Measurements from ENCODE around the gene FOXN1. TPM values are rescaled to one million over a fixed set of nuclear protein-coding genes. Genes with fewer than 3 reads are reported as not detected.

Gene FOXN1
- total RNA-seq, 3 donors from 2014 or later (not counting 1 experiment from before 2014, with no cell fraction given) = not detected

DNA sequence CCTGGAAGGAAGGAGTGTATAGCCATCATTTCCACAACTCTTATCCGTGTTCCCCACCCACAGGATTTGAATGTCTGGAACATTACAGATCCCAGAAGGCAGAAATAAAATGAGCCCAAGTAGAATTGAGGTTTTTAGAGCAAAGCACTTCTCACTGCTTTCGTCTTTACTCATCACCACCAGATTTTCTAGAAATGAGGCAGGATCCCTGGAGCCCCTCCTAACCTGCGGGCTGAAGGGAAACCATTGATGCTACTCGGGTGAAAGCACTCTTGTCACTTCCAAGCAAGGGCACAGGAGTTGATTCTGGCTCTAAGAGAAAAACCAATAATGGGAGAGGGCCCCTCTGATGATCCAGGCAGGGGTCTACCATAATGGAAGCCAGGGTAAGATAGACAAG, 73.4 kb downstream of the FOXN1 start:
- H3K27me3 ChIP-seq (ENCODE audit: control insufficient read depth, insufficient read depth, low read length) = no peaks in the 10 kb centered on the region
- intact Hi-C loops (cut with micrococcal nuclease) = no loop called here
- WGBS (ENCODE audit: insufficient coverage) = 74% methylated on average over 4 of the region's 4 CpGs
- TF ChIP-seq, protein P1, sequence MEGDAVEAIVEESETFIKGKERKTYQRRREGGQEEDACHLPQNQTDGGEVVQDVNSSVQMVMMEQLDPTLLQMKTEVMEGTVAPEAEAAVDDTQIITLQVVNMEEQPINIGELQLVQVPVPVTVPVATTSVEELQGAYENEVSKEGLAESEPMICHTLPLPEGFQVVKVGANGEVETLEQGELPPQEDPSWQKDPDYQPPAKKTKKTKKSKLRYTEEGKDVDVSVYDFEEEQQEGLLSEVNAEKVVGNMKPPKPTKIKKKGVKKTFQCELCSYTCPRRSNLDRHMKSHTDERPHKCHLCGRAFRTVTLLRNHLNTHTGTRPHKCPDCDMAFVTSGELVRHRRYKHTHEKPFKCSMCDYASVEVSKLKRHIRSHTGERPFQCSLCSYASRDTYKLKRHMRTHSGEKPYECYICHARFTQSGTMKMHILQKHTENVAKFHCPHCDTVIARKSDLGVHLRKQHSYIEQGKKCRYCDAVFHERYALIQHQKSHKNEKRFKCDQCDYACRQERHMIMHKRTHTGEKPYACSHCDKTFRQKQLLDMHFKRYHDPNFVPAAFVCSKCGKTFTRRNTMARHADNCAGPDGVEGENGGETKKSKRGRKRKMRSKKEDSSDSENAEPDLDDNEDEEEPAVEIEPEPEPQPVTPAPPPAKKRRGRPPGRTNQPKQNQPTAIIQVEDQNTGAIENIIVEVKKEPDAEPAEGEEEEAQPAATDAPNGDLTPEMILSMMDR (IDR thresholded peaks at IDR 0.05) = no peak
- Mint-ChIP-seq H3K9me3 (no peaks in the 10 kb centered on the region), H3K4me1 (peaks cover 15 to 17% of the 10 kb centered on the region in 2 donors), H3K36me3 (no peaks in the 10 kb centered on the region), H3K27me3 (ENCODE audit: low read depth in 2 of 2) (no peaks in the 10 kb centered on the region), H3K4me3 (no peak overlapping the region), H3K27ac (no peak overlapping the region)
- no peak overlapping the region for H3K27ac ChIP-seq (ENCODE audit: low read length)
- DNase-seq (no peak), ATAC-seq (no peak)
- peaks cover 6% of the 10 kb centered on the region for H3K36me3 ChIP-seq (ENCODE audit: control insufficient read depth, insufficient read depth, low read length)
- H3K4me3 ChIP-seq (ENCODE audit: low read length) = no peak overlapping the region
- peaks cover 15% of the 10 kb centered on the region for H3K4me1 ChIP-seq (ENCODE audit: control insufficient read depth, insufficient read depth, low read length)
- no peaks in the 10 kb centered on the region for H3K9me3 ChIP-seq (ENCODE audit: control insufficient read depth, insufficient read depth, low read length)

- Mint-ChIP-seq H3K9me3 (no peaks in the 10 kb centered on the region), H3K36me3 (no peaks in the 10 kb centered on the region), H3K27me3 (ENCODE audit: low read depth in 2 of 2) (no peaks in the 10 kb centered on the region), H3K4me1 (peaks cover 13 to 14% of the 10 kb centered on the region in 2 donors), H3K4me3 (no peak overlapping the region), H3K27ac (no peak overlapping the region)
- Histone ChIP-seq H3K4me1 (ENCODE audit: control insufficient read depth, insufficient read depth, low read length) (peaks cover 13% of the 10 kb centered on the region), H3K36me3 (ENCODE audit: control insufficient read depth, insufficient read depth, low read length) (peaks cover 6% of the 10 kb centered on the region), H3K27ac (ENCODE audit: low read length) (no peak overlapping the region), H3K4me3 (ENCODE audit: low read length) (no peak overlapping the region), H3K9me3 (ENCODE audit: control insufficient read depth, insufficient read depth, low read length) (no peaks in the 10 kb centered on the region), H3K27me3 (ENCODE audit: control insufficient read depth, insufficient read depth, low read length) (no peaks in the 10 kb centered on the region)
- ATAC-seq (no peak), DNase-seq (no peak)
- intact Hi-C loops (cut with micrococcal nuclease) = no loop called here
- 100% methylated on average over 1 of the region's 3 CpGs for WGBS (ENCODE audit: insufficient coverage)
- TF ChIP-seq, protein P1 (IDR thresholded peaks at IDR 0.05) = no peak
Observed at GRCh38 chr17:28580959-28581358, 74.8 kb downstream of the FOXN1 start.

- no peak for DNase-seq
- intact Hi-C loops (cut with micrococcal nuclease) = no loop called here
- no peaks in the 10 kb centered on the region for H3K9me3 ChIP-seq (ENCODE audit: control insufficient read depth, insufficient read depth, low read length)
- WGBS (ENCODE audit: insufficient coverage) = 96% methylated on average over 2 of the region's 2 CpGs
- peaks cover 8% of the 10 kb centered on the region for H3K36me3 ChIP-seq (ENCODE audit: control insufficient read depth, insufficient read depth, low read length)
- Mint-ChIP-seq H3K27me3 (ENCODE audit: low read depth in 2 of 2) (no peaks in the 10 kb centered on the region), H3K4me3 (no peak overlapping the region), H3K9me3 (no peaks in the 10 kb centered on the region), H3K27ac (no peak overlapping the region), H3K36me3 (no peaks in the 10 kb centered on the region), H3K4me1 (no peaks in the 10 kb centered on the region)
- H3K4me3 ChIP-seq (ENCODE audit: low read length) = no peak overlapping the region
- no peaks in the 10 kb centered on the region for H3K4me1 ChIP-seq (ENCODE audit: control insufficient read depth, insufficient read depth, low read length)
- TF ChIP-seq, protein P1 (IDR thresholded peaks at IDR 0.05) = no peak
- H3K27me3 ChIP-seq (ENCODE audit: control insufficient read depth, insufficient read depth, low read length) = no peaks in the 10 kb centered on the region
- H3K27ac ChIP-seq (ENCODE audit: low read length) = no peak overlapping the region
- ATAC-seq = no peak
Observed at GRCh38 chr17:28582513-28582912, 76.4 kb downstream of the FOXN1 start.

DNA sequence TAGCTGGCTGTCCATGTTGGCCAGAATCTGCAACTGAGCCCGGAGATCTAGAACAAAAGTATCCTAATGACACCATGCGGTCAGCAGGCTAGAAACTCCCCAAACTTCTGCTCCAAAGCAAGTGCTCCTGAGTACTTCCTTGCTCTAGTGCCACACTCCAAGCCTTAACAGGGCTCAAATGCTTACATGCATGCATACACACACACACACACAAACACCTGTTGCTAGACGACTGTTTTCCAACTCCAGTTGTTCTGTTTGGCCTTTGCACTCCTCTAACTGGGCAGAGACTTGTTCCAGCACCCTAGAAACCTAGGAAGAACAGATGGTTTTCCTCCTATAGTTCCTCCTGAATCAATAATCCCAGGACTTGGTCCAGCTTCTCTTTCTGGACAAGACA, 78.3 kb downstream of the FOXN1 start:
- WGBS (ENCODE audit: insufficient coverage) = 98% methylated on average over 3 of the region's 3 CpGs
- Mint-ChIP-seq H3K9me3 (no peaks in the 10 kb centered on the region), H3K27me3 (ENCODE audit: low read depth in 2 of 2) (no peaks in the 10 kb centered on the region), H3K4me3 (no peak overlapping the region), H3K27ac (no peak overlapping the region), H3K36me3 (no peaks in the 10 kb centered on the region), H3K4me1 (no peaks in the 10 kb centered on the region)
- no peak overlapping the region for H3K4me3 ChIP-seq (ENCODE audit: low read length)
- DNase-seq (no peak), ATAC-seq (no peak)
- no peaks in the 10 kb centered on the region for H3K4me1 ChIP-seq (ENCODE audit: control insufficient read depth, insufficient read depth, low read length)
- H3K27ac ChIP-seq (ENCODE audit: low read length) = no peak overlapping the region
- no peaks in the 10 kb centered on the region for H3K27me3 ChIP-seq (ENCODE audit: control insufficient read depth, insufficient read depth, low read length)
- TF ChIP-seq, protein P1 (IDR thresholded peaks at IDR 0.05) = no peak
- intact Hi-C loops (cut with micrococcal nuclease) = no loop called here
- no peaks in the 10 kb centered on the region for H3K9me3 ChIP-seq (ENCODE audit: control insufficient read depth, insufficient read depth, low read length)
- peaks cover 8% of the 10 kb centered on the region for H3K36me3 ChIP-seq (ENCODE audit: control insufficient read depth, insufficient read depth, low read length)
